PC-9 (cell line): ENCODE measurements around the gene ROGDI. TPM values are rescaled to one million over a fixed set of nuclear protein-coding genes. Genes with fewer than 3 reads are reported as not detected.

ENCODE experiments used
- BruUV-seq: library from RNA; stranded (reverse); fragments of 400-500 nt; replicated peaks from 2 replicates; lab custom pipeline; 2021; lab: Mats Ljungman, UMichigan
- CTCF ChIA-PET: fragments of 300-600 bp; sonication (Branson Sonifier 250); formaldehyde crosslinking; loops from one replicate; lab custom pipeline; 2022; ENCODE audit warnings: antibody characterized with exemption; lab: Charles Lee
- POLR2A ChIA-PET: fragments of 300-600 bp; sonication (Branson Sonifier 250); formaldehyde crosslinking; loops from one replicate; lab custom pipeline; 2022; ENCODE audit warnings: antibody characterized with exemption; ENCODE audit not compliant: unreplicated experiment; lab: Charles Lee
- DNase-seq, 2 experiments: peaks; one replicate each; pipeline versions ENCODE4 v3.0.0 to v3.0.0-alpha.2; 2015 to 2022; ENCODE audit warnings: mixed read lengths in 1 of 2
- H2AFZ ChIP-seq: fragments of 200-600 bp; sonication (generic); 2 replicates; pipeline ENCODE4 v1.8.1; 2017; ENCODE audit warnings: antibody characterized with exemption
- H3F3A ChIP-seq: fragments of 200-600 bp; sonication (generic); 2 replicates; pipeline ENCODE4 v1.8.1; 2017; ENCODE audit warnings: antibody characterized with exemption, mild to moderate bottlenecking, low read depth; ENCODE audit not compliant: insufficient read depth
- H3K27ac ChIP-seq: fragments of 200-600 bp; sonication (generic); 2 replicates; pipeline ENCODE4 v1.6.1; 2016; ENCODE audit warnings: mixed run types
- H3K27me3 ChIP-seq: fragments of 200-600 bp; sonication (generic); 2 replicates; pipeline ENCODE4 v1.6.1; 2016; ENCODE audit warnings: low read depth, mixed run types; ENCODE audit not compliant: insufficient read depth
- H3K36me3 ChIP-seq: fragments of 200-600 bp; sonication (generic); 2 replicates; pipeline ENCODE4 v1.6.1; 2016; ENCODE audit warnings: low read depth, mixed run types
- H3K4me1 ChIP-seq: fragments of 200-600 bp; sonication (generic); replicated peaks from 2 replicates; pipeline ENCODE4 v1.6.1; 2016; ENCODE audit warnings: mixed run types; ENCODE audit not compliant: insufficient read depth
- H3K4me2 ChIP-seq: fragments of 200-600 bp; sonication (generic); 2 replicates; pipeline ENCODE4 v1.6.1; 2017; ENCODE audit warnings: mixed run types
- H3K4me3 ChIP-seq: fragments of 200-600 bp; sonication (generic); 2 replicates; pipeline ENCODE4 v1.6.1; 2016; ENCODE audit warnings: mixed run types
- H3K79me2 ChIP-seq: fragments of 200-600 bp; sonication (generic); 2 replicates; pipeline ENCODE4 v1.6.1; 2017; ENCODE audit warnings: low read depth, mixed run types
- H3K9me2 ChIP-seq: fragments of 200-600 bp; sonication (generic); 2 replicates; pipeline ENCODE4 v1.8.1; 2017; ENCODE audit warnings: mild to moderate bottlenecking; ENCODE audit not compliant: insufficient read depth
- H3K9me3 ChIP-seq: fragments of 200-600 bp; sonication (generic); 2 replicates; pipeline ENCODE4 v1.8.1; 2016; ENCODE audit warnings: low read depth; ENCODE audit not compliant: insufficient read depth
- H4K20me1 ChIP-seq: fragments of 200-600 bp; sonication (generic); 2 replicates; pipeline ENCODE4 v1.8.1; 2017; ENCODE audit not compliant: insufficient read depth
- CTCF ChIP-seq: fragments of 200-600 bp; sonication (generic); conservative IDR thresholded peaks from 2 replicates; pipeline ENCODE4 v1.6.1; 2017; ENCODE audit warnings: mixed run types, antibody characterized with exemption, mild to moderate bottlenecking, moderate library complexity
- EZH2 ChIP-seq: fragments of 200-600 bp; sonication (generic); IDR thresholded peaks from 2 replicates; pipeline ENCODE4 v1.8.0; 2017; ENCODE audit warnings: antibody characterized with exemption, low read depth
- intact Hi-C: fragments of 100-400 bp; cut with micrococcal nuclease; formaldehyde crosslinking; loops from one replicate; pipeline ENCODE4 v1.10.0; 2022; ENCODE audit not compliant: unreplicated experiment
- total RNA-seq: library from RNA; stranded (reverse); gene quantifications from 2 replicates; pipeline ENCODE4 v1.2.3, GENCODE V29; 2021

The ROGDI gene
- total RNA-seq, 1 experiment from 2014 or later, result 40.8 TPM

- Histone ChIP-seq H3K9me3 (no peaks in the 10 kb centered on the region), H3K4me2 (no peak overlapping the region), H3K27me3 (no peaks in the 10 kb centered on the region), H2AFZ (no peak overlapping the region), H3K27ac (no peak overlapping the region), H3F3A (no peaks in the 10 kb centered on the region), H3K79me2 (no peaks in the 10 kb centered on the region), H4K20me1 (no peaks in the 10 kb centered on the region), H3K4me3 (no peak overlapping the region), H3K36me3 (no peaks in the 10 kb centered on the region), H3K9me2 (no peaks in the 10 kb centered on the region), H3K4me1 (peaks cover 2% of the 10 kb centered on the region; the same call in 1 of the 2 replicates)
- CTCF ChIA-PET, result no interaction called here
- no peak for TF ChIP-seq EZH2
- TF ChIP-seq CTCF, result no peak
- POLR2A ChIA-PET, result no interaction called here
- BruUV-seq, result no TSS peak
- intact Hi-C loops, result no loop called here
- DNase-seq, result no peak
These were observed 24.9 kb downstream of the ROGDI start for GRCh38 chr16:4777339-4778049.

GRCh38 chr16:4776141-4776705, 26.2 kb downstream of the ROGDI start:
- Histone ChIP-seq H3K79me2 (no peaks in the 10 kb centered on the region), H3K27ac (no peak overlapping the region), H3K4me2 (no peak overlapping the region), H4K20me1 (no peaks in the 10 kb centered on the region), H3K4me1 (peaks cover 2% of the 10 kb centered on the region; the same call in 1 of the 2 replicates), H3F3A (no peaks in the 10 kb centered on the region), H3K27me3 (no peaks in the 10 kb centered on the region), H3K36me3 (no peaks in the 10 kb centered on the region), H2AFZ (no peak overlapping the region), H3K9me3 (no peaks in the 10 kb centered on the region), H3K4me3 (no peak overlapping the region), H3K9me2 (no peaks in the 10 kb centered on the region)
- no TSS peak for BruUV-seq
- no peak for TF ChIP-seq CTCF
- no peak for TF ChIP-seq EZH2
- CTCF ChIA-PET, result no interaction called here
- intact Hi-C loops, result no loop called here
- POLR2A ChIA-PET, result no interaction called here
- DNase-seq, result no peak

GRCh38 chr16:4775005-4775404, 27.4 kb downstream of the ROGDI start:
- intact Hi-C loops, result no loop called here
- Histone ChIP-seq H3K79me2 (no peaks in the 10 kb centered on the region), H2AFZ (no peak overlapping the region), H3K4me3 (no peak overlapping the region), H3K27me3 (no peaks in the 10 kb centered on the region), H3F3A (no peaks in the 10 kb centered on the region), H3K36me3 (no peaks in the 10 kb centered on the region), H3K4me2 (no peak overlapping the region), H3K4me1 (peaks cover 2% of the 10 kb centered on the region; the same call in 1 of the 2 replicates), H4K20me1 (no peaks in the 10 kb centered on the region), H3K9me2 (no peaks in the 10 kb centered on the region), H3K27ac (no peak overlapping the region), H3K9me3 (no peaks in the 10 kb centered on the region)
- ChIA-PET CTCF (no interaction called here), POLR2A (no interaction called here)
- BruUV-seq, result no TSS peak
- no peak for TF ChIP-seq EZH2
- no peak for TF ChIP-seq CTCF
- DNase-seq, result no peak
